Measurements from ENCODE around the gene SOX4.

Gene SOX4

DNA sequence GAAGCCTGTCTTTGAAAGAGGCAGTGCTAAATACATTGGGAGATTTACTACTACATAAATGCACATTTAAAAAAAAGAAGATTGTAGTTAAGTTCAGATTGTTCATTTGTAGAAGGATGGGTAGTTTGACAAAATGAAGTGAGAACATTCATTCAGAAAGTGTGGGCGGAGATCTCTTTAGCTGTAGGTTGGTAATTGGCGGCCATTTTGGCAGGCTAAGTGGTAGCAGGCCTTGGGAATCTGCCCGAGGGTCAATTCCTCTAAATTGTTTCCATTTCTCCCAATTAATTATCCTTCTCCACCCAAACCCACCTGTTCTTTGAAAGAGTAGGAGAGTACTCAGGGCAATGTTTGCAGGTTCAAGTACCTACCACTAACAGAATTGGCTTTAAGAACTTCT, 17.9 kb downstream of the SOX4 start:
- Histone ChIP-seq H3K9me3 (ENCODE audit: low read length) (no peaks in the 10 kb centered on the region), H3K27ac (ENCODE audit: low read depth, low read length, poor library complexity, severe bottlenecking) (no peak overlapping the region), H3K9ac (ENCODE audit: low read length) (no peak overlapping the region), H3K27me3 (ENCODE audit: insufficient read depth, low read length) (no peaks in the 10 kb centered on the region), H3K9me2 (ENCODE audit: low read depth, low read length) (no peaks in the 10 kb centered on the region), H3K36me3 (ENCODE audit: insufficient read depth, low read length) (no peaks in the 10 kb centered on the region), H3K79me2 (ENCODE audit: insufficient read depth, low read length) (no peaks in the 10 kb centered on the region), H3F3A (ENCODE audit: insufficient read depth, low read length) (no peaks in the 10 kb centered on the region), H3K4me2 (ENCODE audit: low read length) (no peak overlapping the region), H2AFZ (ENCODE audit: low read length) (no peak overlapping the region), H3K4me3 (ENCODE audit: low read depth, low read length, poor library complexity, severe bottlenecking) (no peak overlapping the region), H3K4me1 (ENCODE audit: insufficient read depth, low read length, severe bottlenecking) (peaks cover 15% of the 10 kb centered on the region), H4K20me1 (ENCODE audit: insufficient read depth, low read length) (no peaks in the 10 kb centered on the region)
- no peak for TF ChIP-seq EZH2 (IDR thresholded peaks at IDR 0.05; ENCODE audit: borderline replicate concordance, low read length)
- TF ChIP-seq, protein P1, sequence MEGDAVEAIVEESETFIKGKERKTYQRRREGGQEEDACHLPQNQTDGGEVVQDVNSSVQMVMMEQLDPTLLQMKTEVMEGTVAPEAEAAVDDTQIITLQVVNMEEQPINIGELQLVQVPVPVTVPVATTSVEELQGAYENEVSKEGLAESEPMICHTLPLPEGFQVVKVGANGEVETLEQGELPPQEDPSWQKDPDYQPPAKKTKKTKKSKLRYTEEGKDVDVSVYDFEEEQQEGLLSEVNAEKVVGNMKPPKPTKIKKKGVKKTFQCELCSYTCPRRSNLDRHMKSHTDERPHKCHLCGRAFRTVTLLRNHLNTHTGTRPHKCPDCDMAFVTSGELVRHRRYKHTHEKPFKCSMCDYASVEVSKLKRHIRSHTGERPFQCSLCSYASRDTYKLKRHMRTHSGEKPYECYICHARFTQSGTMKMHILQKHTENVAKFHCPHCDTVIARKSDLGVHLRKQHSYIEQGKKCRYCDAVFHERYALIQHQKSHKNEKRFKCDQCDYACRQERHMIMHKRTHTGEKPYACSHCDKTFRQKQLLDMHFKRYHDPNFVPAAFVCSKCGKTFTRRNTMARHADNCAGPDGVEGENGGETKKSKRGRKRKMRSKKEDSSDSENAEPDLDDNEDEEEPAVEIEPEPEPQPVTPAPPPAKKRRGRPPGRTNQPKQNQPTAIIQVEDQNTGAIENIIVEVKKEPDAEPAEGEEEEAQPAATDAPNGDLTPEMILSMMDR (IDR thresholded peaks at IDR 0.05; ENCODE audit: low read length), result no peak

DNA sequence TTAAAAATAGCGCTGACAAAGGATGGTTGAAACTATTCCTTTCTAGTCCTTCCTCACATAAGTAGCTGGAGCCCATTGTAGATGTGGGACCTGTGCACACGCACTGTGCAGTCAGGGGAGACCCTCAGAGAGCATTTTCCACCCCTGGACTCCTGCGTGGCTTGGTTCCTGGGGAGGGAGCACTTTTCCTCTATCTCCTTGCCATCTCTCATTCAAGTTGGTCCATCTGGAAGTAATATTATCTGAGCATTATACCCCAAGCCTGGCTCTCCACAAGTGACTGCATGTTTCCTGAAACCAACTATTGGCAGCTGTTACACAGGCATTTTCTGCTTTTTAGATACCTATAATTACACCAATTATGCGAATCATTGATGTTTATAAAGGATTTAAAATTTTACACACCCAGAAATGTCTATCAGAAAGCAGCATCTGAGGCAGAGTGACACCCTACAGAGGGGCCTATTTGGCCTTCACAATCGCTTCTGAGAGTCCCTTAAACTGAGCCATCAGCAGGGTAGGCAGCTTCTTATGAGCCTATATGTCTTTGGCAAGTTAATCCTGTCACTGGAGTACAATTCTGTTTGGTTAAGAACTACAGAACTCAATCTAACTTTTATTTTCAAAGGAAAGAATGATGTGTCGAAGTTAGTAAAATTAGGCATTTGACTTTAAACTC, 18.7 kb downstream of the SOX4 start:
- TF ChIP-seq, protein P1 (IDR thresholded peaks at IDR 0.05; ENCODE audit: low read length), result no peak
- TF ChIP-seq EZH2 (IDR thresholded peaks at IDR 0.05; ENCODE audit: borderline replicate concordance, low read length), result no peak
- H3K79me2 ChIP-seq (ENCODE audit: insufficient read depth, low read length), result no peaks in the 10 kb centered on the region
- H3K9me2 ChIP-seq (ENCODE audit: low read depth, low read length), result no peaks in the 10 kb centered on the region
- H3K4me2 ChIP-seq (ENCODE audit: low read length), result no peak overlapping the region
- no peaks in the 10 kb centered on the region for H3K9me3 ChIP-seq (ENCODE audit: low read length)
- H3K27ac ChIP-seq (ENCODE audit: low read depth, low read length, poor library complexity, severe bottlenecking), result no peak overlapping the region
- H3K4me1 ChIP-seq (ENCODE audit: insufficient read depth, low read length, severe bottlenecking), result peaks cover 15% of the 10 kb centered on the region
- H3K4me3 ChIP-seq (ENCODE audit: low read depth, low read length, poor library complexity, severe bottlenecking), result no peak overlapping the region
- no peak overlapping the region for H3K9ac ChIP-seq (ENCODE audit: low read length)
- H3F3A ChIP-seq (ENCODE audit: insufficient read depth, low read length), result no peaks in the 10 kb centered on the region
- no peak overlapping the region for H2AFZ ChIP-seq (ENCODE audit: low read length)
- H4K20me1 ChIP-seq (ENCODE audit: insufficient read depth, low read length), result no peaks in the 10 kb centered on the region
- no peaks in the 10 kb centered on the region for H3K27me3 ChIP-seq (ENCODE audit: insufficient read depth, low read length)
- no peaks in the 10 kb centered on the region for H3K36me3 ChIP-seq (ENCODE audit: insufficient read depth, low read length)

DNA sequence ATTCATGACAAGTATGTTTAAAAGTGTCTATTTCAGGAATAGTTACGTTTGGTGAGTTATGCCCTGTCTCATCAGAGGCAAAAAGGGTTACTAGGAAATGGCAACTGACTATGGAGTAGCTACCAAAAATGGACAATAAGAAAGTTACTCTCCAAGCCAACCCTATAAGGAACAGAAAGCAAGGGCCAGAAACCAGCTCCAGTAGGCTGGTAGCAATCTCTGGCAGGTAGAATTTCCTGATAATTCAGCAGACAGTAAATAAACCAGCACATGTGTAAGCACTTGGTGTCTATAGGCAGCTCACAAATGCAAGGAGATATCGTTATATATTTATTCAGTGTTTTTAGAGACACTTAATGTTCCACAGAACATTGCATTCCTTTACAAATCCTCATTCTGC, 20.3 kb downstream of the SOX4 start:
- Histone ChIP-seq H3K9me2 (ENCODE audit: low read depth, low read length) (no peaks in the 10 kb centered on the region), H3K79me2 (ENCODE audit: insufficient read depth, low read length) (no peaks in the 10 kb centered on the region), H3K4me1 (ENCODE audit: insufficient read depth, low read length, severe bottlenecking) (peaks cover 15% of the 10 kb centered on the region), H3F3A (ENCODE audit: insufficient read depth, low read length) (no peaks in the 10 kb centered on the region), H3K27me3 (ENCODE audit: insufficient read depth, low read length) (no peaks in the 10 kb centered on the region), H3K4me3 (ENCODE audit: low read depth, low read length, poor library complexity, severe bottlenecking) (no peak overlapping the region), H3K36me3 (ENCODE audit: insufficient read depth, low read length) (no peaks in the 10 kb centered on the region), H4K20me1 (ENCODE audit: insufficient read depth, low read length) (no peaks in the 10 kb centered on the region), H3K9me3 (ENCODE audit: low read length) (no peaks in the 10 kb centered on the region), H3K9ac (ENCODE audit: low read length) (no peak overlapping the region), H3K4me2 (ENCODE audit: low read length) (no peak overlapping the region), H3K27ac (ENCODE audit: low read depth, low read length, poor library complexity, severe bottlenecking) (no peak overlapping the region), H2AFZ (ENCODE audit: low read length) (no peak overlapping the region)
- no peak for TF ChIP-seq EZH2 (IDR thresholded peaks at IDR 0.05; ENCODE audit: borderline replicate concordance, low read length)
- TF ChIP-seq, protein P1 (IDR thresholded peaks at IDR 0.05; ENCODE audit: low read length), result no peak
